Fibroblast of lung (primary cell): ENCODE results near the gene PPM1H.

Source experiments
- CTCF ChIP-seq, 2 donors: IDR thresholded peaks in 1 of 2; conservative IDR thresholded peaks in 1 of 2; 1 replicate in 1 of 2; 2 replicates in 1 of 2; pipeline ENCODE4 v1.5.1; 2011 to 2012; ENCODE audit warnings: low read length in 2 of 2, control low read depth in 1 of 2, inconsistent platforms in 1 of 2, low read depth in 1 of 2, mild to moderate bottlenecking in 1 of 2
- EZH2 ChIP-seq: IDR thresholded peaks from 2 replicates; pipeline ENCODE4 v1.5.1; 2012; ENCODE audit warnings: low read length, control low read depth, mild to moderate bottlenecking; ENCODE audit errors: missing control alignments

- TF ChIP-seq CTCF (conservative IDR thresholded peaks at IDR 0.05 in 1 of 2, IDR thresholded peaks at IDR 0.05 in 1 of 2; ENCODE audit: low read depth in 1 of 2, low read length in 2 of 2), result no peak
- TF ChIP-seq EZH2, result no peak
Measured at GRCh38 chr12:62806893-62807292, 128.1 kb downstream of the PPM1H start.
